Activated naive CD4-positive, alpha-beta T cell treated with anti-CD3 and anti-CD28 coated beads, Interleukin-2, amount 50 U/mL, for 24 hours (primary cell): ENCODE results near the gene SINHCAF.
A peak's percentile ranks its signal among the peaks of the same experiment; 100 is the strongest.

ENCODE experiments used
- H3K27ac Mint-ChIP-seq: one replicate; pipeline ENCODE4 v1.8.0; 2021; ENCODE audit warnings: mild to moderate bottlenecking, mixed read lengths
- H3K27me3 Mint-ChIP-seq: one replicate; pipeline ENCODE4 v1.8.0; 2021; ENCODE audit warnings: mixed read lengths
- H3K36me3 Mint-ChIP-seq: one replicate; pipeline ENCODE4 v1.8.0; 2021; ENCODE audit warnings: mixed read lengths
- H3K4me1 Mint-ChIP-seq: one replicate; pipeline ENCODE4 v1.8.0; 2021; ENCODE audit warnings: mixed read lengths
- H3K4me3 Mint-ChIP-seq: one replicate; pipeline ENCODE4 v1.8.0; 2021; ENCODE audit warnings: mild to moderate bottlenecking, mixed read lengths
- H3K9me3 Mint-ChIP-seq: one replicate; pipeline ENCODE4 v1.8.0; 2021; ENCODE audit warnings: mixed read lengths

SINHCAF gene

DNA sequence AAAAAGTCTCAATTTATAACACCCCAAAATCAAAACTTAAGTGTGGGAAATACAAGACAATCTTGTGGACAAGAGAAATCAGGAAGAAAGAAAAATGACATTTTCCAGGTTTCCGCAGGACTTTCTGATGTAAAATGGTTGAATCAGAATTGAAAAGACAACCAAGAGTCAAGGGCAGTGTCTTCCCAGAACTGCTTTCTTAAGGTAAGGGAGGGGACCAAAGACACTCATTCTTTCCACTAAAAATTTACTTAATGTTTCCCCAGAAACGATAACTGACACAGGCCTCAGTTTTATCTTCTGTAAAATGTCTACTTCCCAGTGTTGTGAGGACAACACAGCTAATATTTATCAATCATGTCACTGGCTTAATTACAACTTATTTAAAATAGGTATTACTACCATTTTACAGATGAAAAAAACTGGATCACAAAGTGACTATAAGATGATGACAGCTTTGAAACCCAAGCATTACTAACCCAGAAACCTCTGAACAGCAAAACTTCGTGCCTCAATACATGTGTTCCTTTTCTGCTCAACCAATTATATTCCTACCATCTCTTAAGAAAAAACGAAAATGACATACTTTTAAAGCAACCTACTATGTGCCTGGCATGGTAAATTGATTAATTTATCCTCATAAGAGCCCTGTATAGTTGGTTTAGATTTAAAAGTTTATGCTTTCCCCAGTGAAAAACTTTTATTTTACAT lies 4.6 kb downstream of the SINHCAF start:
- Mint-ChIP-seq H3K36me3 (peaks cover 11% of the 10 kb centered on the region), H3K27me3 (no peaks in the 10 kb centered on the region), H3K27ac (peak overlapping the region; percentile 98), H3K4me3 (peak overlapping the region; percentile 97), H3K9me3 (no peaks in the 10 kb centered on the region), H3K4me1 (peaks cover 73% of the 10 kb centered on the region)

GRCh38 chr12:31318657-31319269 lies 7.2 kb downstream of the SINHCAF start:
- peak overlapping the region; percentile 95 for H3K27ac Mint-ChIP-seq
- H3K9me3 Mint-ChIP-seq: no peaks in the 10 kb centered on the region
- H3K4me3 Mint-ChIP-seq: peak overlapping the region; percentile 92
- no peaks in the 10 kb centered on the region for H3K27me3 Mint-ChIP-seq
- H3K4me1 Mint-ChIP-seq: peaks cover 89% of the 10 kb centered on the region
- H3K36me3 Mint-ChIP-seq: peaks cover 14% of the 10 kb centered on the region

- Mint-ChIP-seq H3K27ac (peak overlapping the region; percentile 95), H3K27me3 (no peaks in the 10 kb centered on the region), H3K36me3 (peaks cover 15% of the 10 kb centered on the region), H3K9me3 (no peaks in the 10 kb centered on the region), H3K4me1 (peaks cover 89% of the 10 kb centered on the region), H3K4me3 (peak overlapping the region; percentile 92)
Observed at GRCh38 chr12:31317471-31318395, 8.2 kb downstream of the SINHCAF start.

DNA sequence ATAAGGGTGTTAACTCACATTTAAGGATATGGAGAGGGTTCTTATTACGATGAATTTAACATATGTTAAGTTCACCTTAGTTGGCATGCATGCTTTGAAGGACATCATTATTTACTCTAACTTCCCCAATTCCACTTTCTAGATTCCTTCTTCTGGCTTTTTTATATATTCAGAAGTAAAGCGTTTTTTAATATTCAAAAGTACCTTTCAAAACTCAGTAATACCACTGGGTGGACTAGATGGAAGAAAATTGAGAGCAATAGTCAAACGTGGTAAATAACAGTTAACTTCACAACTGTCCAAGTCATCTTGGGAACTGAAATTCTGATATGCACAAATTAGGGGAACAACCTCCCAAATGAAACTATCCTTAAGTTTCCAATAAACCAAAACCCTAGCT lies 9.1 kb downstream of the SINHCAF start:
- Mint-ChIP-seq H3K27ac (peak overlapping the region; percentile 95), H3K36me3 (peaks cover 14% of the 10 kb centered on the region), H3K27me3 (no peaks in the 10 kb centered on the region), H3K4me1 (peaks cover 89% of the 10 kb centered on the region), H3K9me3 (no peaks in the 10 kb centered on the region), H3K4me3 (peak overlapping the region; percentile 92)

GRCh38 chr12:31315784-31316465 lies 10.0 kb downstream of the SINHCAF start:
- peaks cover 86% of the 10 kb centered on the region for H3K4me1 Mint-ChIP-seq
- H3K4me3 Mint-ChIP-seq: peak overlapping the region; percentile 63
- H3K27me3 Mint-ChIP-seq: no peaks in the 10 kb centered on the region
- peaks cover 18% of the 10 kb centered on the region for H3K36me3 Mint-ChIP-seq
- H3K9me3 Mint-ChIP-seq: no peaks in the 10 kb centered on the region
- peak overlapping the region; percentile 76 for H3K27ac Mint-ChIP-seq

GRCh38 chr12:31315044-31315715 lies 10.8 kb downstream of the SINHCAF start:
- no peaks in the 10 kb centered on the region for H3K9me3 Mint-ChIP-seq
- H3K27ac Mint-ChIP-seq: peak overlapping the region; percentile 71
- H3K4me3 Mint-ChIP-seq: no peak overlapping the region
- H3K4me1 Mint-ChIP-seq: peaks cover 82% of the 10 kb centered on the region
- H3K27me3 Mint-ChIP-seq: no peaks in the 10 kb centered on the region
- peaks cover 20% of the 10 kb centered on the region for H3K36me3 Mint-ChIP-seq

GRCh38 chr12:31312431-31312830 lies 13.5 kb downstream of the SINHCAF start:
- Mint-ChIP-seq H3K27me3 (no peaks in the 10 kb centered on the region), H3K4me1 (peaks cover 74% of the 10 kb centered on the region), H3K4me3 (no peak overlapping the region), H3K9me3 (no peaks in the 10 kb centered on the region), H3K27ac (no peak overlapping the region), H3K36me3 (peaks cover 15% of the 10 kb centered on the region)

GRCh38 chr12:31311634-31312258 lies 14.2 kb downstream of the SINHCAF start:
- H3K4me1 Mint-ChIP-seq: peaks cover 74% of the 10 kb centered on the region
- H3K27ac Mint-ChIP-seq: peak overlapping the region; percentile 65
- H3K9me3 Mint-ChIP-seq: no peaks in the 10 kb centered on the region
- no peak overlapping the region for H3K4me3 Mint-ChIP-seq
- no peaks in the 10 kb centered on the region for H3K27me3 Mint-ChIP-seq
- peaks cover 18% of the 10 kb centered on the region for H3K36me3 Mint-ChIP-seq

DNA sequence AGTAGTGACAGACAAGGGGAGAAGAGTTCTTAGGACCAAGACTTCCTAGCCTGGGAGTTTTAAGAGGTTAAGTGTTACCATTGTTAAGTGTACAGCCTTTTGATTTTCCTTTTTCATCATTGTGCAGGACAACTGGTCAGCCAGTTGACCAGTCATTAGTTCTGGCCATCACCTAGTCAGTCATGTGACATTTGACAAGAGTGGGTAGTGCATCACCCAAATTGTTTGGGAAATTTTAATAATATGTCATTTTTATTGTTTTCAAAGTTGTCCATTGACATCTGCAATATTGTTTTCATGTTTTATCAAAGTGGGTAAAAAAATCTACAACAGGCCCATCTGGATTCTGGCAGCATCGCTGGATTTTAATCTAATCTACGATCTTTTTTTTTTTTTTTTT lies 15.5 kb downstream of the SINHCAF start:
- Mint-ChIP-seq H3K4me1 (peaks cover 75% of the 10 kb centered on the region), H3K27ac (no peak overlapping the region)

GRCh38 chr12:31309279-31309678 lies 16.7 kb downstream of the SINHCAF start:
- Mint-ChIP-seq H3K27me3 (no peaks in the 10 kb centered on the region), H3K36me3 (peaks cover 24% of the 10 kb centered on the region), H3K4me3 (no peak overlapping the region), H3K9me3 (no peaks in the 10 kb centered on the region), H3K27ac (no peak overlapping the region), H3K4me1 (peaks cover 75% of the 10 kb centered on the region)

More for the DNA sequence above, 15.5 kb downstream of the SINHCAF start:
- Mint-ChIP-seq H3K4me3 (no peak overlapping the region), H3K9me3 (no peaks in the 10 kb centered on the region), H3K36me3 (peaks cover 22% of the 10 kb centered on the region), H3K27me3 (no peaks in the 10 kb centered on the region)

- no peaks in the 10 kb centered on the region for H3K9me3 Mint-ChIP-seq
- peaks cover 28% of the 10 kb centered on the region for H3K36me3 Mint-ChIP-seq
- H3K27me3 Mint-ChIP-seq: no peaks in the 10 kb centered on the region
- peaks cover 76% of the 10 kb centered on the region for H3K4me1 Mint-ChIP-seq
- H3K27ac Mint-ChIP-seq: no peak overlapping the region
- no peak overlapping the region for H3K4me3 Mint-ChIP-seq
Observed at GRCh38 chr12:31308116-31308515, 17.8 kb downstream of the SINHCAF start.

DNA sequence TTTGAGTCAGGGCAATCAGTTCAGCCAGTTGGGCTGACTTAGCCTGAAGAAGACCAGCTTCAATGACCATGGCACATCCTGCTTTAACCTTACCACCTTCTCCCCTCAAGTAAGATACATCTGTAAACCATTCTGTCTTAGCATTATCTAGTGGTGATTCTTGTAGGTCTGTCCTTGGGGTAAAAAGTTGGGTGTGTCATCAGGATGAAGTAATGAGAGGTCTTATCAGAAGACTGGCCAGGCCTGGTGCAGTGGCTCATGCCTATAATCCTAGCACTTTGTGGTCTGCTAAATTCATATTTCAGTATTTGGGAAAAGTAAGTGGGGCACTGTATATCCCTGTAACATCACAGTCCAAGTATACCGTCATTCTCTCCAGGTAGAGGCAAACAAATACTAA lies 19.1 kb downstream of the SINHCAF start:
- no peaks in the 10 kb centered on the region for H3K27me3 Mint-ChIP-seq
- H3K4me3 Mint-ChIP-seq: no peak overlapping the region
- peaks cover 80% of the 10 kb centered on the region for H3K4me1 Mint-ChIP-seq
- H3K9me3 Mint-ChIP-seq: no peaks in the 10 kb centered on the region
- H3K27ac Mint-ChIP-seq: no peak overlapping the region
- peaks cover 27% of the 10 kb centered on the region for H3K36me3 Mint-ChIP-seq

DNA sequence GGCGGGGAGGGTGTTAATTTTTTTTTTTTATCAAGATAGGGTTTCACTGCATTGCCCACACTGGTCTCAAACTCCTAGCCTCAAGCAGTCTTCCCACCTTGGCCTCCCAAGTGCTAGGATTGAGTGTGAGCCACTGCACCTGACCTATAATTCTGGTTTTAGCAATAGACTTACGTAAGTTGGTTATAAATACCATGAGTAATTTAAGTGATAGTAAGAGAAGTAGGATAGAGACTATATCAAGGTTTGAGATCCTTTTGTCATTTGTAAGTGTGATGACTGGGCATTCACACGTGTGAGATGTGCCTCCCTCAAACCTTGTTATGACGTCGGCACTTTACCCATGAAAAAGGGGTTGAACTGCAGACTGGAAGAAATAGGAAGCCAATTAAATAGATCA lies 22.5 kb downstream of the SINHCAF start:
- Mint-ChIP-seq H3K27ac (peak overlapping the region; percentile 6), H3K9me3 (no peaks in the 10 kb centered on the region), H3K4me1 (peaks cover 73% of the 10 kb centered on the region), H3K27me3 (no peaks in the 10 kb centered on the region), H3K36me3 (peaks cover 33% of the 10 kb centered on the region), H3K4me3 (no peak overlapping the region)

- Mint-ChIP-seq H3K4me3 (no peak overlapping the region), H3K36me3 (peaks cover 35% of the 10 kb centered on the region), H3K4me1 (peaks cover 61% of the 10 kb centered on the region), H3K27me3 (no peaks in the 10 kb centered on the region), H3K27ac (no peak overlapping the region), H3K9me3 (no peaks in the 10 kb centered on the region)
Observed at GRCh38 chr12:31301311-31301710, 24.6 kb downstream of the SINHCAF start.
